ENCODE measurements around the gene SNAP47. TPM values are rescaled to one million over a fixed set of nuclear protein-coding genes. Genes with fewer than 3 reads are reported as not detected.

Gene SNAP47
- total RNA-seq, 1 donor from 2014 or later: 32.2 TPM

GRCh38 chr1:227760377-227760776 is 25.1 kb downstream of the SNAP47 start:
- no peak for TF ChIP-seq CTCF (IDR thresholded peaks at IDR 0.05; ENCODE audit: unreplicated experiment)
- DNase-seq (ENCODE audit: low spot score): no peak
- Mint-ChIP-seq H3K36me3 (ENCODE audit: low read depth, unreplicated experiment) (peaks cover 20% of the 10 kb centered on the region), H3K9me3 (ENCODE audit: unreplicated experiment) (no peaks in the 10 kb centered on the region), H3K4me1 (ENCODE audit: unreplicated experiment) (no peaks in the 10 kb centered on the region), H3K27me3 (ENCODE audit: unreplicated experiment) (peaks cover 2% of the 10 kb centered on the region), H3K4me3 (ENCODE audit: unreplicated experiment) (no peak overlapping the region), H3K27ac (ENCODE audit: unreplicated experiment) (no peak overlapping the region)

GRCh38 chr1:227761621-227762230 is 26.5 kb downstream of the SNAP47 start:
- Mint-ChIP-seq H3K9me3 (ENCODE audit: unreplicated experiment) (no peaks in the 10 kb centered on the region), H3K27ac (ENCODE audit: unreplicated experiment) (no peak overlapping the region), H3K27me3 (ENCODE audit: unreplicated experiment) (peaks cover 2% of the 10 kb centered on the region), H3K36me3 (ENCODE audit: low read depth, unreplicated experiment) (peaks cover 20% of the 10 kb centered on the region), H3K4me3 (ENCODE audit: unreplicated experiment) (no peak overlapping the region), H3K4me1 (ENCODE audit: unreplicated experiment) (no peaks in the 10 kb centered on the region)
- DNase-seq (ENCODE audit: low spot score): no peak
- no peak for TF ChIP-seq CTCF (IDR thresholded peaks at IDR 0.05; ENCODE audit: unreplicated experiment)

- Mint-ChIP-seq H3K27ac (ENCODE audit: unreplicated experiment) (no peak overlapping the region), H3K36me3 (ENCODE audit: low read depth, unreplicated experiment) (peaks cover 24% of the 10 kb centered on the region), H3K9me3 (ENCODE audit: unreplicated experiment) (no peaks in the 10 kb centered on the region), H3K27me3 (ENCODE audit: unreplicated experiment) (peaks cover 2% of the 10 kb centered on the region), H3K4me1 (ENCODE audit: unreplicated experiment) (no peaks in the 10 kb centered on the region), H3K4me3 (ENCODE audit: unreplicated experiment) (no peak overlapping the region)
- TF ChIP-seq CTCF (IDR thresholded peaks at IDR 0.05; ENCODE audit: unreplicated experiment): peak; percentile 60
- peak; percentile 88 for DNase-seq (ENCODE audit: low spot score)
Observed at GRCh38 chr1:227762231-227762911, 27.1 kb downstream of the SNAP47 start.

GRCh38 chr1:227763246-227764018 is 28.2 kb downstream of the SNAP47 start:
- no peak for DNase-seq (ENCODE audit: low spot score)
- no peak for TF ChIP-seq CTCF (IDR thresholded peaks at IDR 0.05; ENCODE audit: unreplicated experiment)
- H3K4me1 Mint-ChIP-seq (ENCODE audit: unreplicated experiment): no peaks in the 10 kb centered on the region
- H3K36me3 Mint-ChIP-seq (ENCODE audit: low read depth, unreplicated experiment): peaks cover 33% of the 10 kb centered on the region
- H3K4me3 Mint-ChIP-seq (ENCODE audit: unreplicated experiment): no peak overlapping the region
- H3K27ac Mint-ChIP-seq (ENCODE audit: unreplicated experiment): no peak overlapping the region
- peaks cover 2% of the 10 kb centered on the region for H3K27me3 Mint-ChIP-seq (ENCODE audit: unreplicated experiment)
- H3K9me3 Mint-ChIP-seq (ENCODE audit: unreplicated experiment): no peaks in the 10 kb centered on the region

GRCh38 chr1:227764019-227764391 is 28.8 kb downstream of the SNAP47 start:
- Mint-ChIP-seq H3K27me3 (ENCODE audit: unreplicated experiment) (peaks cover 2% of the 10 kb centered on the region), H3K27ac (ENCODE audit: unreplicated experiment) (no peak overlapping the region), H3K36me3 (ENCODE audit: low read depth, unreplicated experiment) (peaks cover 32% of the 10 kb centered on the region), H3K9me3 (ENCODE audit: unreplicated experiment) (no peaks in the 10 kb centered on the region), H3K4me3 (ENCODE audit: unreplicated experiment) (no peak overlapping the region), H3K4me1 (ENCODE audit: unreplicated experiment) (no peaks in the 10 kb centered on the region)
- DNase-seq (ENCODE audit: low spot score): no peak
- TF ChIP-seq CTCF (IDR thresholded peaks at IDR 0.05; ENCODE audit: unreplicated experiment): no peak

Measured in endothelial cell (in vitro differentiated cells).